ENCODE results near the gene PTPRD. TPM values are rescaled to one million over a fixed set of nuclear protein-coding genes. Genes with fewer than 3 reads are reported as not detected.

PTPRD gene
- total RNA-seq, 2 donors from 2014 or later = 97.4 to 101 TPM

DNA sequence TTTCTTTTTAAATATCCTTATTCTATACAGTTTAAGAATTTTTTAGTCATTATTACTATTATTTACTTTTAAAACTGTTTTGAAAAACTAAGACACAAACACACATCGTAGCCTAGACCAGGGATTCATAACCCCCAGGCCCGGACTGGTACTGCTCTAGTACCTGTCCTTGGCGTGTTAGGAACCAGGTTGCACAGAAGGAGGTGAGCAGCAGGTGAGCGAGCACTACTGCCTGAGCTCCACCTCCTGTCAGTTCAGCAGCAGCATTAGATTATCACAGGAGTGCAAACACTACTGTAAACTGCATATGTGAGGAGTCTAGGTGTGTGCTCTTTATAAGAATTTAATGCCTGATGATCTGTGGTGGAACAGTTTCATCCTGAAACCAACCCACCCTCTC is 357.0 kb downstream of the PTPRD start:
- TF ChIP-seq, protein P1, sequence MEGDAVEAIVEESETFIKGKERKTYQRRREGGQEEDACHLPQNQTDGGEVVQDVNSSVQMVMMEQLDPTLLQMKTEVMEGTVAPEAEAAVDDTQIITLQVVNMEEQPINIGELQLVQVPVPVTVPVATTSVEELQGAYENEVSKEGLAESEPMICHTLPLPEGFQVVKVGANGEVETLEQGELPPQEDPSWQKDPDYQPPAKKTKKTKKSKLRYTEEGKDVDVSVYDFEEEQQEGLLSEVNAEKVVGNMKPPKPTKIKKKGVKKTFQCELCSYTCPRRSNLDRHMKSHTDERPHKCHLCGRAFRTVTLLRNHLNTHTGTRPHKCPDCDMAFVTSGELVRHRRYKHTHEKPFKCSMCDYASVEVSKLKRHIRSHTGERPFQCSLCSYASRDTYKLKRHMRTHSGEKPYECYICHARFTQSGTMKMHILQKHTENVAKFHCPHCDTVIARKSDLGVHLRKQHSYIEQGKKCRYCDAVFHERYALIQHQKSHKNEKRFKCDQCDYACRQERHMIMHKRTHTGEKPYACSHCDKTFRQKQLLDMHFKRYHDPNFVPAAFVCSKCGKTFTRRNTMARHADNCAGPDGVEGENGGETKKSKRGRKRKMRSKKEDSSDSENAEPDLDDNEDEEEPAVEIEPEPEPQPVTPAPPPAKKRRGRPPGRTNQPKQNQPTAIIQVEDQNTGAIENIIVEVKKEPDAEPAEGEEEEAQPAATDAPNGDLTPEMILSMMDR (conservative IDR thresholded peaks at IDR 0.05) = no peak
- peaks cover 4% of the 10 kb centered on the region for H3K9me3 Mint-ChIP-seq
- peaks cover 5% of the 10 kb centered on the region for H3K4me1 Mint-ChIP-seq
- Histone ChIP-seq H3K36me3 (ENCODE audit: control insufficient read depth, insufficient read depth, low read length) (no peaks in the 10 kb centered on the region), H3K27me3 (ENCODE audit: control insufficient read depth, insufficient read depth, low read length, poor library complexity, severe bottlenecking) (no peaks in the 10 kb centered on the region), H3K4me3 (ENCODE audit: low read length) (no peak overlapping the region), H3K9ac (ENCODE audit: extremely low read depth, low read length, poor library complexity, severe bottlenecking) (no peak overlapping the region), H3K27ac (ENCODE audit: low read depth, low read length) (no peak overlapping the region), H3K9me3 (ENCODE audit: control insufficient read depth, low read length) (no peaks in the 10 kb centered on the region), H3K4me1 (ENCODE audit: control insufficient read depth, insufficient read depth, low read length) (no peaks in the 10 kb centered on the region)
- H3K27ac Mint-ChIP-seq = no peak overlapping the region
- no peak overlapping the region for H3K4me3 Mint-ChIP-seq
- no peak for DNase-seq
- no peaks in the 10 kb centered on the region for H3K27me3 Mint-ChIP-seq (ENCODE audit: insufficient read depth)
- no peaks in the 10 kb centered on the region for H3K36me3 Mint-ChIP-seq (ENCODE audit: low read depth)
- WGBS, 2 experiments (ENCODE audit: insufficient coverage in 1 of 2, insufficient read length in 1 of 2) = 92 to 93% methylated on average over 2 to 4 of the region's 4 CpGs

DNA sequence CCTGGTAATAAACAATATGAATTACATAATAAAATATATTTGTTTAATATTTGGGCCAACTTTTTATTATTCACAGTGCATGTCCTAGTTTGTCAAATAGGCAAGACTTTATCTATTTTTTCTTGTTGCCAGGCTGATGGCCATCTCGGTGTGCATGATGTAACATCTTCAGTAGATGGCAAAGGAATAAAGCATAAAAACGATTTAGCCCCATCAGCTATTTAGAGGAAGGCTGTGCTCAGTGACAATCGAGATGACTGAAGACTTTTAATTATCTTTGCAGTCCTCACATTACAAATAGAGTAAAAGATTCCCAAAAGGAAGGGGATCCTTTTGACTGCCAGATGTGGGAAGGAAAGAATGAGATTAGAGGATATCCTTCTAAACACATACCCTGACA is 358.5 kb downstream of the PTPRD start:
- DNase-seq = no peak
- no peaks in the 10 kb centered on the region for H3K27me3 ChIP-seq (ENCODE audit: control insufficient read depth, insufficient read depth, low read length, poor library complexity, severe bottlenecking)
- TF ChIP-seq, protein P1 (conservative IDR thresholded peaks at IDR 0.05) = no peak
- H3K36me3 ChIP-seq (ENCODE audit: control insufficient read depth, insufficient read depth, low read length) = no peaks in the 10 kb centered on the region
- H3K4me3 ChIP-seq (ENCODE audit: low read length) = no peak overlapping the region
- no peaks in the 10 kb centered on the region for H3K36me3 Mint-ChIP-seq (ENCODE audit: low read depth)
- no peak overlapping the region for H3K9ac ChIP-seq (ENCODE audit: extremely low read depth, low read length, poor library complexity, severe bottlenecking)
- H3K9me3 Mint-ChIP-seq = peaks cover 4% of the 10 kb centered on the region
- 93 to 100% methylated on average over 2 to 3 of the region's 3 CpGs for whole genome bisulfite sequencing, 2 experiments (ENCODE audit: insufficient coverage in 1 of 2, insufficient read length in 1 of 2)
- H3K4me1 Mint-ChIP-seq = peaks cover 2% of the 10 kb centered on the region
- no peaks in the 10 kb centered on the region for H3K4me1 ChIP-seq (ENCODE audit: control insufficient read depth, insufficient read depth, low read length)
- H3K9me3 ChIP-seq (ENCODE audit: control insufficient read depth, low read length) = no peaks in the 10 kb centered on the region
- no peaks in the 10 kb centered on the region for H3K27me3 Mint-ChIP-seq (ENCODE audit: insufficient read depth)
- no peak overlapping the region for H3K4me3 Mint-ChIP-seq
- H3K27ac ChIP-seq (ENCODE audit: low read depth, low read length) = no peak overlapping the region
- H3K27ac Mint-ChIP-seq = no peak overlapping the region

DNA sequence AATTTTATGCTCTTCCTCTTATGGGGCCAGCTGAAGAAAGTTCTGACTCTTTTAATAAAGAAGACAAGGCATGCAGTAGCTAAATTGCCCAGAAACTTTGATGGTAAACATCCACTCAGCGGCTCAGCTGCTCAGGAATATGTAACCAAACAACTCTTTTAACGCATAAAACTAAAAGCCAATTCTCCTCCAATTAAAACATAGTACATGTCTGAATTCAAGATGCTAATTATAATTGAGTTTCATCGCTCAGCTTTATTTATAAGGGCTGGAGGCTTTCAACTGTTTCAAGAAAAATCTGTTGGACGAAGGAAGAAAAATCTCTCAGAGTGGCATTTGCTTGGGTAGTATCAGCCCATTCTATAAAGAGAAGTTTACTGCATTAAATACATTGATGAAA is 359.5 kb downstream of the PTPRD start:
- Mint-ChIP-seq H3K36me3 (ENCODE audit: low read depth) (no peaks in the 10 kb centered on the region), H3K27me3 (ENCODE audit: insufficient read depth) (no peaks in the 10 kb centered on the region), H3K9me3 (peaks cover 3% of the 10 kb centered on the region), H3K4me1 (peaks cover 2% of the 10 kb centered on the region), H3K4me3 (no peak overlapping the region), H3K27ac (no peak overlapping the region)
- no peak for DNase-seq
- no peaks in the 10 kb centered on the region for H3K4me1 ChIP-seq (ENCODE audit: control insufficient read depth, insufficient read depth, low read length)
- no peak overlapping the region for H3K4me3 ChIP-seq (ENCODE audit: low read length)
- no peaks in the 10 kb centered on the region for H3K27me3 ChIP-seq (ENCODE audit: control insufficient read depth, insufficient read depth, low read length, poor library complexity, severe bottlenecking)
- WGBS, 2 experiments (ENCODE audit: insufficient coverage in 1 of 2, insufficient read length in 1 of 2) = 80 to 81% methylated on average over 1 to 4 of the region's 4 CpGs
- H3K27ac ChIP-seq (ENCODE audit: low read depth, low read length) = no peak overlapping the region
- no peak overlapping the region for H3K9ac ChIP-seq (ENCODE audit: extremely low read depth, low read length, poor library complexity, severe bottlenecking)
- H3K36me3 ChIP-seq (ENCODE audit: control insufficient read depth, insufficient read depth, low read length) = no peaks in the 10 kb centered on the region
- peaks cover 9% of the 10 kb centered on the region for H3K9me3 ChIP-seq (ENCODE audit: control insufficient read depth, low read length)
- TF ChIP-seq, protein P1 (conservative IDR thresholded peaks at IDR 0.05) = no peak

Data from endodermal cell (in vitro differentiated cells).